Left ventricle myocardium inferior (tissue), 1 donor: ENCODE measurements around the gene ACAP1. TPM values are rescaled to one million over a fixed set of nuclear protein-coding genes. Genes with fewer than 3 reads are reported as not detected.
"Not testable (repeated sequence)": the region's sequence is repeated elsewhere in the genome, so short reads cannot be mapped to it uniquely, and the experiment has no call there.

Source experiments
- DNase-seq: peaks from one replicate; pipeline ENCODE4 v3.0.0-alpha.2; 2020
- H3K27ac ChIP-seq: fragments of 200-600 bp; replicated peaks from 2 replicates; pipeline ENCODE4 v1.8.0; 2021
- H3K27me3 ChIP-seq: fragments of 200-600 bp; 2 replicates; pipeline ENCODE4 v1.8.0; 2021; ENCODE audit warnings: low read depth
- H3K36me3 ChIP-seq: fragments of 200-600 bp; 2 replicates; pipeline ENCODE4 v1.8.0; 2021
- H3K4me1 ChIP-seq: fragments of 200-600 bp; 2 replicates; pipeline ENCODE4 v1.8.0; 2021
- H3K4me3 ChIP-seq: fragments of 200-600 bp; 2 replicates; pipeline ENCODE4 v1.8.0; 2021; ENCODE audit warnings: mild to moderate bottlenecking, moderate library complexity
- H3K9me3 ChIP-seq: fragments of 200-600 bp; replicated peaks from 2 replicates; pipeline ENCODE4 v1.8.0; 2021
- intact Hi-C: fragments of 100-400 bp; cut with micrococcal nuclease; formaldehyde crosslinking; loops from one replicate; pipeline ENCODE4 v1.11.0; 2022
- total RNA-seq: library from RNA; stranded (reverse); fragmentation: NEBNext Ultra II Directional; extraction: Animal tissue kit (Norgen Biotek cat#: 25700); gene quantifications from one replicate; pipeline ENCODE4 v1.2.1, GENCODE V29; 2021
- TF ChIP-seq, protein P1 (sequence below): fragments of 200-600 bp; IDR thresholded peaks from 2 replicates; pipeline ENCODE4 v1.8.0; 2021; ENCODE audit warnings: antibody characterized with exemption, mild to moderate bottlenecking, borderline replicate concordance
- donor health status: DM: no; HTN: yes; CAD: no; lungs with severe emphysema.

ACAP1 gene
- total RNA-seq, 1 donor from 2014 or later: 13.4 TPM

DNA sequence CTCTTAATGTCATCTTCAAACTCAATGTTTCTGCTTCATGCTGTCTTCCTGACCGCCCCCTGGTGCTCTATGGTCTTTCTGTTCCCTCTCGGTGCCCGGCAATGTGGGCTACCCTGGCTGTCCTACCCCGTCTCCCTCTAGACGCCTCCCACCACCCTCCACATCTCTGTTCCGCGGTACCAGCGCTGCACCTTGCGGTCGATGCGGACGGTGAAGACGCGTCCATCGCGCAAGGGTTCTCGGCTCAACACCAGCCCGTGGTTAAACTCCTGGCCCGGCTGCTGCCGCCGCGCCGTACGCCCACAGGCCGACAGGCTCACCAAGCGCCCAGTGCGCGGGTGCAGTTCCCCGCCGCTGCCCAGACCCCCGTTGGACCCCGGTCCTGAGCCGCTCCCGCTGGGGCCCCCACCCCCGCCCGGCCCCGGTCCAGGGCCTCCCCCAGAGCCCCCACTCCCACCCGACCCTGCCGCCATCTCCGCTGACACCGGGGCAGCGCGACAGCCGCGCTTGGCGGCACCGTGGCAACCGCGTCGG is 7.4 kb upstream of the ACAP1 start, which contains the start of gene NEURL4:
NEURL4 (minus strand) TSS at position 496 of the 534 bp plus-strand sequence; CDS start at position 473, 23 bp downstream.
- H3K27me3 ChIP-seq: peaks cover 6% of the 10 kb centered on the region
- peak within 1 kb of the TSS; percentile 94 for H3K27ac ChIP-seq
- TF ChIP-seq, protein P1, sequence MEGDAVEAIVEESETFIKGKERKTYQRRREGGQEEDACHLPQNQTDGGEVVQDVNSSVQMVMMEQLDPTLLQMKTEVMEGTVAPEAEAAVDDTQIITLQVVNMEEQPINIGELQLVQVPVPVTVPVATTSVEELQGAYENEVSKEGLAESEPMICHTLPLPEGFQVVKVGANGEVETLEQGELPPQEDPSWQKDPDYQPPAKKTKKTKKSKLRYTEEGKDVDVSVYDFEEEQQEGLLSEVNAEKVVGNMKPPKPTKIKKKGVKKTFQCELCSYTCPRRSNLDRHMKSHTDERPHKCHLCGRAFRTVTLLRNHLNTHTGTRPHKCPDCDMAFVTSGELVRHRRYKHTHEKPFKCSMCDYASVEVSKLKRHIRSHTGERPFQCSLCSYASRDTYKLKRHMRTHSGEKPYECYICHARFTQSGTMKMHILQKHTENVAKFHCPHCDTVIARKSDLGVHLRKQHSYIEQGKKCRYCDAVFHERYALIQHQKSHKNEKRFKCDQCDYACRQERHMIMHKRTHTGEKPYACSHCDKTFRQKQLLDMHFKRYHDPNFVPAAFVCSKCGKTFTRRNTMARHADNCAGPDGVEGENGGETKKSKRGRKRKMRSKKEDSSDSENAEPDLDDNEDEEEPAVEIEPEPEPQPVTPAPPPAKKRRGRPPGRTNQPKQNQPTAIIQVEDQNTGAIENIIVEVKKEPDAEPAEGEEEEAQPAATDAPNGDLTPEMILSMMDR: no peak
- intact Hi-C loops: no loop called here
- peak within 1 kb of the TSS; percentile 94 for H3K4me3 ChIP-seq
- no peak for DNase-seq
- H3K9me3 ChIP-seq: no peaks in the 10 kb centered on the region
- H3K36me3 ChIP-seq: peaks cover 27% of the 10 kb centered on the region
- peaks cover 28% of the 10 kb centered on the region for H3K4me1 ChIP-seq

GRCh38 chr17:7329374-7329996 is 6.8 kb upstream of the ACAP1 start:
- intact Hi-C loops: no loop called here
- peaks cover 28% of the 10 kb centered on the region for H3K4me1 ChIP-seq
- DNase-seq: peak; percentile 99
- peaks cover 12% of the 10 kb centered on the region for H3K27me3 ChIP-seq
- peak overlapping the region; percentile 94 for H3K27ac ChIP-seq
- no peaks in the 10 kb centered on the region for H3K9me3 ChIP-seq
- H3K4me3 ChIP-seq: peak overlapping the region; percentile 94
- H3K36me3 ChIP-seq: peaks cover 22% of the 10 kb centered on the region
- TF ChIP-seq, protein P1: peak; percentile 15

DNA sequence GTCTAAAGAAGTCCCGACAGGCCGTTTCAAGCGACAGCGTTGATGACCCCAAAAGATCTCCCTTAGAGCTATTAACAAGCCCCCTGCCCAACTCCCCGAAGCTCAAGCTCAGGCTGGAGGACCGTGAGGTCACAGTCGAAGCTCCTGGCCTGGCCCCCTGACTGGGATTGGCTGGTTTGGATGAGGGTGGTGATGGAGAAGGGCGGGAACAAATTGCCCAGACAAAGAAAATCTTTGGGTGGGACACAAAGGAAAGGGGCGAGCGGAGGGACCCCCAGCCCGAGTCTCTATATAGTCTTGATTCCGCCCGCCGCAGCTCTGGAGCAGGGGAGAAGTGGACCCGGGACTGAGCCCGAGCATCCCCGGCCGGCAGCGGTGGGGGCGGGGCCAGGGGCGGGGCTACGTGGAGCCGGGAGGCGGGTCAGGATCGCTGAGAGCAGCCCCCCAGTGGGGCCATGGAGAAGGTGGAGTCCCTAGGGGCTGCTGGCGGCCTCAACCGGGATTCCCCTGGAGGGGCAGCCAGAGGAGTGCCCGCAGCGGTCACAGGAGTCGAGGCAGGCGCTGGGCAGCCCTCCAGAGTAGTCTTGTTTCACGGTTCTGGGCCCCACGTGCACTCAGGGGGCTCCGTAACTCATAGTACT is 6.2 kb upstream of the ACAP1 start:
- Histone ChIP-seq H3K36me3 (peaks cover 15% of the 10 kb centered on the region), H3K9me3 (no peaks in the 10 kb centered on the region), H3K27me3 (peaks cover 18% of the 10 kb centered on the region), H3K4me1 (peaks cover 28% of the 10 kb centered on the region), H3K27ac (peak overlapping the region; percentile 94), H3K4me3 (peak overlapping the region; percentile 94)
- TF ChIP-seq, protein P1: no peak
- intact Hi-C loops: no loop called here
- peak; percentile 78 for DNase-seq

GRCh38 chr17:7330638-7331015 is 5.7 kb upstream of the ACAP1 start:
- Histone ChIP-seq H3K4me3 (peak overlapping the region; percentile 94), H3K4me1 (peaks cover 28% of the 10 kb centered on the region), H3K27me3 (peaks cover 23% of the 10 kb centered on the region), H3K27ac (peak overlapping the region; percentile 94), H3K9me3 (no peaks in the 10 kb centered on the region), H3K36me3 (peaks cover 12% of the 10 kb centered on the region)
- no peak for DNase-seq
- intact Hi-C loops: no loop called here
- TF ChIP-seq, protein P1: no peak

DNA sequence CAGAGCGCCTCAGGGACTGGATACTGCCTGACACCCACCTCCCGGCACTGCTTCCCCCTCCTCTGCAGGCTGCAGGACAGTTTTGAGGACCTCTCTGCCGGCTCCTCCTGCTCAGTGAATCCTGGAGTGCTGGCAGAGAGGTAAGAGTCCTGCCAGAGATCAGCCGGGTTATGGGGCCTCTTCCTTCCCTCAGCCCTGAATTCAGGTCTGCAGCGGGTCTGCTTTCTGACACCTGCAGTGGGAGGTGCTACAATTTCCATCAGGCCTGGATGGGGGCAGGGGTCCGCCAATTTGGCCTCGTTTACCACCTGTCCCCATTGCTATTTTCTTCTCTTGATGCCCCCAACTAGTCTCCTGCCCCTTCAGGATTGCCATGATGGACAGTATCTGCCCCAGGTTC is 4.2 kb upstream of the ACAP1 start:
- H3K4me3 ChIP-seq: no peak overlapping the region
- H3K27ac ChIP-seq: no peak overlapping the region
- peaks cover 38% of the 10 kb centered on the region for H3K27me3 ChIP-seq
- TF ChIP-seq, protein P1: no peak
- peaks cover 28% of the 10 kb centered on the region for H3K4me1 ChIP-seq
- H3K36me3 ChIP-seq: no peaks in the 10 kb centered on the region
- DNase-seq: no peak
- intact Hi-C loops: no loop called here
- no peaks in the 10 kb centered on the region for H3K9me3 ChIP-seq

DNA sequence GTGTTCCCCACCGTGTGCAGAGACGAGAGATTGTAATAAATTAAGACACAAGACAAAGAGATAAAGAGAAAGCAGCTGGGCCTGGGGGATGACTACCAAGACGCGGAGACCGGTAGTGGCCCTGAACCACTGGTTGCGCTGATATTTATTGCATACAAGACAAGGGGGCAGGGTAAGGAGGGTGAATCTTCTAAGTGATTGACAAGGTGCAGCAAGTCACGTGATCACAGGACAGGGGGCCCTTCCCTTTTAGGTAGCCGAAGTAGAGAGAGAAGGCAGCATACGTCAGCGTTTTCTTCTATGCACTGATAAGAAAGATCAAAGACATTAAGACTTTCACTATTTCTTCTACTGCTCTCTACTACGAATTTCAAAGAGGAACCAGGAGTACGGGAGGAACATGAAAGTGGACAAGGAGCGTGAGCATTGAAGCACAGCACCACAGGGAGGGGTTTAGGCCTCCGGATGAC is 3.7 kb upstream of the ACAP1 start:
- intact Hi-C loops, H3K4me3 ChIP-seq, H3K36me3 ChIP-seq, DNase-seq, H3K9me3 ChIP-seq, H3K27ac ChIP-seq: not testable (repeated sequence)
- peaks cover 27% of the 10 kb centered on the region for H3K4me1 ChIP-seq
- peaks cover 44% of the 10 kb centered on the region for H3K27me3 ChIP-seq
